GM21381 (cell line): Measurements from ENCODE around the gene RPTOR.
"Not testable (repeated sequence)": the region's sequence is repeated elsewhere in the genome, so short reads cannot be mapped to it uniquely, and the experiment has no call there.

Experiments used
- ATAC-seq: cut with Tn5 transposase; IDR thresholded peaks from one replicate; pipeline ENCODE4 v1.9.1; 2021; ENCODE audit warnings: mild to moderate bottlenecking, moderate library complexity; ENCODE audit not compliant: unreplicated experiment

The RPTOR gene

DNA sequence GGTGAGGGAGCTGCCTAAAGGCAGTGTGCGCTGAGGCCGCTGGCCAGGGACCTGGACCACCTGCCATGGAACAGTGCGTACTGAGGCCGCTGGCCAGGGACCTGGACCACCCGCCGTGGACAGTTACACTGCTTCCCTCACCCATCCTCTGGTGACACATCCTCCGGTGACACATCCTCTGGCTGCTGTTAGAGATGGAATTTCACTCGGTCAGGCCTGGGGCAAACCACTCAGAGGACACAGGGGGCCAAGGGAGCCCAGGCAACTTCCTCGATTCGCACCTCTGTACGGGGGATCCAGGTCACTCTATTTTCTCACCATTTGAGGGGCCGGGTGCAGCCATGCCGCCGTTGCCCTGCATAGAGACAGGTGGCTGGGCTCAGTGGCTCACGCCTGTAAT, 32.4 kb upstream of the RPTOR start:
- no peak for ATAC-seq

DNA sequence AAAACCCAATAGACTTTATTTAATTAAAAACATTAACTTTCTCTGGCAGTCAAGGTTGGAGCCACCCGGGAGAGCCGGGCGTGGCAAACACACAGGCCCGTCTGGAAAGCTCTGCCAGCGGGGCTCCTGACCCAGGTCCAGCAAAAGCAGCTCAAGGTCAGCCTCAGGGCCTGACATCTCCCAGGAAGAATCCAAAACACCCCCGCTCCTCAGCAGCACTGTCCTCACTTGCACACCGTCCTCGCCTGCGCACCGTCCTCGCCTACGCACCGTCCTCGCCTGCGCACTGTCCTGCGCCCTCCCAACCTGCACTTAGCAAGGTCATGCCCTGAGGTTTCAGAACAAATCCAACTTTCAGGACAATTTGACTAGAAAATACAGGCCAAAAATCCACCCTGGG, 31.4 kb upstream of the RPTOR start:
- no peak for ATAC-seq

DNA sequence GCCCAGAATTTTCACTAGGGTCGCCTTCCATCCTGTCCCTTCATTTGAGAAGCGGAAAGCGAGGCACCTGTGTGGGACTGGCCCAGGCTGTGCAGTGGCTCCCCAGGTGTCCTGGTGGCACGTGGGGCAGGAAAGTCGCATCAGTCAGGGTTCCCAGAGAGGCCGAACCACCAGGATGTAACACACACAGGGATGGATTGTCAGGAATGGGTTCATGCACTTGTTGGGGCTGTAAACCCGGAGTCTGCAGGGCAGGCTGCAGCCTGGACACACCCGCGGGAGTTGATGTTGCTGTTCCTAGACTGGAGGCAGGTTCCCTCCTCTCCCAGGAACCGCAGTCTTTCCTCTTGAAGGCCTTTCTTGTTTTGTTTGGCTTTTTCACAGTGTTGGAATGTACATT, 30.7 kb upstream of the RPTOR start:
- no peak for ATAC-seq

DNA sequence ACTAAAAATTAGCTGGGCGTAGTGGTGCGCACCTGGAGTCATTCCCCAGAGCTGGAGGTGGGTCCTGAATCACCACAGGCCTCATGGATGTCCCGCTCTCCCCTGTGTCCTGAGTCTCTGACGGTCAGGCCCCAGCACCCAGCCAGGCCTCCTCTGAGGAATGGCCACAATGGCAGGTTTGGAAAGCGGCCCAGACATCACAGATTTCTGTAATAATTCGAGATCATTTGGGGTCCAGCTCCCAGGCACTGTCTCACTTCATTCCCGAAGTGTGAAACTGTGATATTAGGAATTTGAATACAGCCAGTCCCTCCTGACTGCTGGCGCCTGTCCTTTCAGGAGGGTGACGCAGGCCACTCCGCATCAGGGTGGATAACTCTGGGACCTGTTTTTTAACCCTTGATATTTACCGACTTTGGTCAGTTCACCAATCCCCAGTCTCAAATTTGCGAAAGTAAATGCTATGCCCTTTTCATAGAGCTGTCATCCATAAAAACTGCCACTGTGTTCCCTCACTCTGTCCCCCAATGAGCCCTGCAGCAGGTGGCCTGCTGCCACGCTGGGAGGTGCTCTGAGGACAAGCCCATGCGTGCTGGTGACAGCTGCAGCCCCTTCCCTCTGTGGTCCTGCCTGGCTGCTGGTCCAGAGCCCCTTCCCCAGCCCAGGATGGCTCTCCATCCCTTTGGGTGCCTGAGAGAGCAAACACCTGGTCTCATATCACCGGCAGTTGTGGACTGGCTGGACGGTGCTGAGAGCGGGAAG, 28.3 kb upstream of the RPTOR start:
- ATAC-seq = no peak

DNA sequence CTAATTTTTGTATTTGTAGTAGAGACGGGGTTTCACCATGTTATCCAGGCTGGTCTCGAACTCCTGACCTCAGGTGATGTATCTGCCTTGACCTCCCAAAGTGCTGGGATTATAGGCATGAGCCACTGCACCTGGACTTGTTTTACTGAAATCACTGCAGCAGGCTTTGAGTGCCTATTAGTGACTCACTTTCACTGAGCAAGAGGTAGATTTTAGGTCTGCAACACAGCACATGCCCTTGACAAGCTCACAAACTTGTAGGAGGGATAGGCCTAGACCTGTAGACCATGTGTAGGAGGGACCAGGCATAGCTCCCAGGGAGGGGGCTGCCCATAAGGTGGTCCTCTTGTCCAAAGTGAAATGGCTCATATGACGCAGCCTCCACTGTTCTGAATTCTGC, 27.0 kb upstream of the RPTOR start:
- no peak for ATAC-seq

DNA sequence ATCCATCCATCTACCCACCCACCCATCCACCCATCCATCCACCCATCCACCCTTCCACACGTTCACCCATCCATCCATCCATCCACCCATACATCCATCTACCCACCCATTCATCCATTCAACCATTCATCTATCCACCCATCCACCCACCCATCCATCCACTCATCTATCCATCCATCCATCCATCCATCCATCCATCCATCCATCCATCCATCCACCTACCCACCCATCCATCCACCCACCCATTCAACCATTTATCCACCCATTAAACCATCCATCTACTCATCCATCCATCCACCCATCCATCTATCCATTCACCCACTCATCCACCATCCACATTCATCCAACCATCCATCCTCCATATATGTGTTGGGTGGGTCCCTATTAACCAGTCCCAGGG, 26.2 kb upstream of the RPTOR start:
- no peak for ATAC-seq

DNA sequence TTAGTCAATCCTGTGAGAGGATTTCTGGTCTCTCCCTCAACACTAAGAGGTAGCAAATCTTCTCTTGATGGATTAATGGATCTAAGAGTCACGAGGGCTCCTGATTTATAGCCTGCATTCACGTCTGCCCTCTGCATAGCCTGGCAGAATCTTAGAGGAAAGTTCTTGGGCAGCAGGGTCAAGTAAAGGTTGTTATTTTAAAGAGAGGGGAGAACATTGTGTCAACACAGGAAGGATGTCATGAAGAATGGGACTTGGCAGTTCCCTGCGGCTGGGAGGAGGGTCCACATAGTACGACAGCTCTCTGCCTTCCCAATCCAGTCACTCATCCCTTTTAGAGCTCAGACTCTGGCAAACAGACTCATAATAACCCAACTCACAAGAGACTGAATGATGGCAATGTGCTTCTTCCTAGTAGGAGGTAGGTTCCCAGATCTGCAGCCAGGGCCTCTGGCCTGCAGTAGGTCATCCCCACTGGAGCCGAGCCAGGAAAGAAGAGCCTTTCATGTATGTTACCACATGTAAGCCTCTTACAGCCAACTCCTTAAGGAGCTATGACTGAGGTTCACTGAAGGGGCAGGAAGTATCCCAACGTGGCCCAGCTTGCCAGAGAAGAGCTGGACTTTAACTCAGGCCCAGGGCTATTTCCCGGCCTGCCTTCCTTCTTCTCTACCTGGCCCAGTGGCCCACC, 25.4 kb upstream of the RPTOR start:
- no peak for ATAC-seq

DNA sequence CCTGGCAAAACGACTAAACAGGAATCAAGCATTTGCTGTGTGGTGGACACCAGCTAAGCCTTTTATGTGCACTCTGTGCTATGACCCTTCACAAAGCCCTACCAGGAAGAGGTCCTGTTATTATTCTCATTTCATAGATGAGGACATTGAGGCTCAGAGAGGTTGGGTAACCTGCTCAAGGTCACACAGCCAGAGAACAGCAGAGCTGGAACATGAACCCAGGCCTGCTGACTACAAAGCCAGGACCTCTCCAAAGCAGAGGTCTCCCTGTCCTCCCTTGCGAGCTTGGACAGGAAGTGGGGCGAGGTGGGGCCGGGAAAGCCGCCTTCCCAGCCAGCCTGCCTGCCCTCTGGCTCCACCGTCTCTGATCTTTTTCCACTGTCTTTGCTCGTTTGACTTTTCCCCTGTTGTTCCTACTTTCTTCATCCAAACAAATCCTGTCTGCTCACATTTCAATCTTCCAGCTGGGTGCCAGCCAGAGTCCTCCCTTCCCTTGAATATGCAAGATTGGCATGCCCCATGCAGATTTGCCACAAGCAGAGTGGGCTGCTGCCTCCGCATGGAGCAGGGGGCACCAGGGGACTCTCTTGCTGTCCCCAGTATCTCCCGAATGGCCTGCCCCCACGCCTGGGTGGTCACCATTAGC, 23.7 kb upstream of the RPTOR start:
- ATAC-seq = no peak

DNA sequence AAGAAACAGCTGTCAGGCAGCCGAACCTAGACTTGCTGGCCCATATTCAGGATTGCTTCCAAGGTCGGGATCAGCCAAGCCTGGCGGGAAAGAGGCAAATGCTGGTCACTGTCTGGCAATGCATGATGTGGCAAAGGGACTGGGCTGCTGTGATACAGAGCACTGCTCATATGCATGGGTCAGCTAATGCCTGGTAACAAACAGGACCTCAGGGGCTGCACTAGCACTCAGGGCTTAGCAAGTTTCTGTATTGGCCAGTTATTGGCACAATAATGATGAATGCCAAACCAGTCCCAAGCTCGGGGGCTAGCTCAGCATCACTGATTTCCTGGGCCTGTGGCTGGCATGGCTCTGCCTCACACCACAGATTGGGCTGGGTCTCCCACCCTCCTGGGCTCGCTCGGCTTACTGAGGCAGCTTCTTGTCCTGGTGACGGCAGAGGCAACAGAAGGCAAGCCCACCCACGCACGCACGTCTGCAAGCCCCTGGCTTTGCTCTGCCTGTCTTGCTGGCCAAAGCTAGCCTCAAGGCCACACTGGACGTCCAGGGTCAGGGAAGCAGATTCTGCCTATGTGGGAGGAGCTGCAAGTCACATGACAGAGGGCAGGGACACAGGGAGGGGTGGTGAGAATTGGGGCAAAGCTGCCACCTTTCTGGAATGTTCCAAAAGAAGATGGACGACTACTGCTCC, 21.4 kb upstream of the RPTOR start:
- ATAC-seq = no peak

DNA sequence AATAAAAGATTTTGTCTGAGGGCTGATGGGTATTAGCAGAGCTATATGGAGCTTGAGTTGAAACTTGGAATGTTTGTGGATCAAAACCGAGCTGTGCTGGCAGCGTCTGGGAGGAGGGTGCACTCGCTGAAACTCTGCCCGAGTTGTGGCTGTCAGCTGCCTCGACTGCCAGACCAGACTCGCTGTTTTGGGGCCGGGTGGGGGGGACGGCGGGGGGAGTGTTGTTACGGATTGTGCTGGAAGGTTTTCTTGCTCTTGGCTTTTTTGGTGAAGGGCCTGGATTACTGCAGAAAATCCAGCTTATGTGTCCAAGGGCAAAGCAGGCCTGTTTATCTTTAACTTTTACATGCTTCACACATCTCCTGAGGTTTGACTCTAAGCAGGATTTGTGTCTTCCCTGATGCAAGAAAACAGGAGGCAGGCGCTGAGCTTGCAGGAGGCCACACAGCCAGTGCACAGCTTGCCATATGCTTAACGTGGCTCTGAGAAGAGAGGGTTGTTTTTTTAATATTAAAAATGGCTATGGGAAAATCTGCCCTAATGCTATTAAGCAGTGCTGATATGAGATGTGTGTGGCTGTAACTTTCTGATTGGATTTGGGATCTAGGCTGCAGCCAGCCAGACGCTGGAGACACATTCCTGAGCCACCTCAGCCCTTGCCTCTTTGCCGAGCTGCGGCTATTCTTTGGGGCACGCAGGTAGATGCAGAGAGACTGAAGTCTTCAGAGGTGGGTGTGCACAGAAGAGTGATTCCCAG, 20.5 kb upstream of the RPTOR start:
- no peak for ATAC-seq

DNA sequence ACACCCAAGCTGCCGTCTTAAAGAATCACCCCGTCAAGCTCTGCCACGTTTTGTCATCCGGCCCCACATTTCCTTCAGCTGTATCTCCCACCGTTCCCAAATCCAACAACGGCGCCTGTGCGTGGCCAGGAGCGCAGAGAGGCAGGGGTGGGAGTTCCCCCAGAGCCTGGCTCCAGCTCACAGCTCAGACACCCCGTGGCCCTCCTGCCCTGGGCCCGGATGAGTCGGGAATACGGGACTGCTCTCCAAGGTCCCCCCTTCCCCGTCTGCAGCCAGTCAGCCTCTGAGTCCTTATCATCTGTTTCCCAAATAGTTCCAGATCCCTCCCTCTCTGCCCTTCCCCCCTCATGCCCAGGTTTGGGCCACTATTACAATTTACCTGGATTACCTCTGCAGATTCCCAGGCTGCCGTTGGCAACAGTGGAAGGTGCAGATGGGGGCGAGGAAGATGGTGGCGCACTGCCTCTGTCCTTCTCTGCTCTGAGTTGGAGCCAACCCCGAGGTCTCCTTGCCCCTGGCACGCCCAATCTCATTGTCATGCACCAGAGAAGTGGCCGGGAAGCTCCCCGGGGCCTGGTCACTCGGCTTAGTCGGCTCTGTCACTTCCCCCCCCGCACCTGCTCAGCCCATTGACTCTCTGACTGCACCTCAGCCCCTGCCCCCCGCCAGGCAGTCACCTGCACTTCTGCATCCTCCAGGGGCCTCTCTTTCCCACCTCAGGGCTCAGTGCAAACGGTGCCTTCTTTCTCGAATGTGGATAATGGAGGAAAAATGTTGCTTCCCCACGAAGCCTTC, 18.3 kb upstream of the RPTOR start:
- ATAC-seq = no peak

DNA sequence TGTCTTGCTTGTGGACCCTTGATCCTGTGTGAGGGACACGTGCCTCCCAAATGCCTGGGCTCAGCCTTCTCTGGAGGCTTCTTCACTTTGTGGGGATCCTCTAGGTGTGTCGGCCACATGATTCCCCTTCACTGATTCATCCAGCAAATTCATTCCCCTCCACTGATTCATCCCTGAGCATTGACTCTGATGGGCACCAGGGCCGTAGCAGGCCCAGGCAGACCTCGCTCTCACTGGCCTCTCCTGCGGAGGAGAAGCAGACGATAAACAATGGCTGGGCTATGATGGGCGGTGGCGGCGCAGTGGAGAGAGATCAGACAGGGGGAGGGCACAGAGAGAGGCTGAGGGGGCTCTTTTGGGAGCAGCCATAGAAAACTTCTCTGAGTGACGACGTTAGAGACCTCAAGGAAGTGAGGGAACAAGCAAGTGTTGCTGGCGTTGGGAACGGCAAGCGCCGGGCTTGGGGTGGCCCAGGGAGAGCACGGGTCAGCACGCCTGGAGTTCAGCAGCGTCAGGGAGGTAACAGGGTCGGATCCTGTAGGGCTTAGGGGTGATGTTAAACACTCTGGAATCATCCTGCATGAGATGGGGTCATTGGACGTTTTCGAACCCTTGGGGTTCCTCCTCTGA, 17.5 kb upstream of the RPTOR start:
- ATAC-seq = no peak

DNA sequence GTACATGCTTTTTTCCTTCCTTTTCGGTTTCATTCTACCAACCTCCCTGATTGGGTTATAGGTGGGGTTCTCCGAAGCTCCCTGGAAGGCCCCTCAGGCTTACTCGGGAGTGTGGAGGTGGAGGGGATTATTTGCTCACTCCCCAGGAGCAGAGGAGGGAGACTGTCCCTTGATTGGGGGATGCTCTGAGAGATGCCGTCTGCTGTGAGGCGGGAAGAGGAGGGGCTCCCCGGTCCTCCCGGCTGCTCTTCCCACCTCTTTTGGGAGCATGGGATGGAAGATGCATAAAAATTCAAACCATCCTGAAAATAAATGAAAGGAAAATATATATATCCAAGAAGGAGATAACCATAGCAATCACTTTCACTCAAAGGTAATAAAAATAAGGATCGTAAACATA, 16.1 kb upstream of the RPTOR start:
- no peak for ATAC-seq

DNA sequence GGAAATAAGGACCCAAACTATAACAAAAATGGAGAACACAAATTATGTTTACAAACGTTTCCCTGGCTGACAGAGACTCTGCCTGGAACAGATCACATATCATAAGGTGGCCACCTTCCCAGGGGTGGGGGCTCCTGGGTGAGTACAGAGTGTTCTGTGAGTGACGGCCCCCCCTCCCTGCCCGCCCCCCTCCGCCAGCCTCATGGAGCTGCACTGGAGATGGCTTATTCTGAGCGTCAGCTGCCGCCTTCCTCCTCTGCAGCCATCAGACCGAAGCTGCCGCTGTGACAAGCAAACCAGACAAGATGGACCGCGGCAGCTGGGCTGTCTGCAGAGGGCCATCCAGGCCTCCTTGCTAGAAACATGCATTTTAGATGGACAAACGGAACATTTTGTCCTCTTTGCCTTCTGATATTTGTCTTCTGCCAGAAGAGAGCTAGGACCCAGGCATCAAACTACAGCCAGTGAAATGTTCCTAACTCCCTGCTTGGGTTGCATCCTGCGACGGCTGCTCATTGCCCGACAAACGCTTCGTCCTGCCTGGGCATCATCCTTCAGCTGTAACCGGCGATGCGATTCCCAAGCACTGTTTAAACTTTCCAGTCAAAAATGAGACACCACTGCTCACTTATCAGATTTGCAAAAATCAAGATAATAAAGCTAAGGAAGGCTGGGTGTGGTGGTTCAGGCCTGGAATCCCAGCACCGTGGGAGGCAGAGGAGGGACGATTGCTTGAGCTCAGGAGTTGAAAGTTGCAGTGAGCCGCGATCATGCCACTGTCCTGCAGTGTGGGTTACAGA, 15.3 kb upstream of the RPTOR start:
- no peak for ATAC-seq

DNA sequence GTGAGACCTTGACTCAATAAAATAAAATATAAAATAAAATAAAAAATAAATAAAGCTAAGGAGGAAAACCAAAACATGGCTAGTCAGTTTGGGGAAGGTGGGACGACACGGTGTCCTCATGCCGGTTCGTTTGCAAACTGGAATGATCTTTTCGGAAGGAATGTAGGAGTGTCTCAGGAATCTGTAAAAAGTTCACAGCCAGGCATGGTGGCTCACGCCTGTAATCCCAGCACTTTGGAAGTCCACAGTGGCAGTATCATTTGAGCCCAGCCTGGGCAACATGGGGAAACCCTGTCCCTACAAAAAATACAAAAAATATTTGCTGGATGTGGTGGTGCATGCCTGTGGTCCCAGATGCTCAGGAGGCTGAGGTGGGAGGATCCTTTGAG, 14.7 kb upstream of the RPTOR start:
- ATAC-seq = no peak

DNA sequence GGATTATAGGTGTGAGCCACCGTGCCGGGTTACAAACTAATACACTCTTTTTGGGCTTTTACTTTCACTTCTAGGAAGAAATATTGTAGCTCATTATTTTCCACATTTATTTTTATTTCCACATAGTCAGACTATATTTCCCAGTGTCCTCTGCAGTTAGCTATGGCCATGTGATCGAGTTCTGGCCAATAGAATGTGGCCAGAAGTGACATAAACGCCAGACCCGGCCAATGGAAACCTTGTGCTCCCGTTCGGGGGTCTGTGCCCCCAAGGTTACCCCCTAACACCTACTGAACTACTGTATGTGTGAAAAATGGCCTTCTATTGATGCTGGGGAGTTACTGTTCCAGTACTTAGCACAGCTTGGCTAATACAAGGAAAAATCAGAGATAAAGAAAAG, 13.2 kb upstream of the RPTOR start:
- no peak for ATAC-seq

DNA sequence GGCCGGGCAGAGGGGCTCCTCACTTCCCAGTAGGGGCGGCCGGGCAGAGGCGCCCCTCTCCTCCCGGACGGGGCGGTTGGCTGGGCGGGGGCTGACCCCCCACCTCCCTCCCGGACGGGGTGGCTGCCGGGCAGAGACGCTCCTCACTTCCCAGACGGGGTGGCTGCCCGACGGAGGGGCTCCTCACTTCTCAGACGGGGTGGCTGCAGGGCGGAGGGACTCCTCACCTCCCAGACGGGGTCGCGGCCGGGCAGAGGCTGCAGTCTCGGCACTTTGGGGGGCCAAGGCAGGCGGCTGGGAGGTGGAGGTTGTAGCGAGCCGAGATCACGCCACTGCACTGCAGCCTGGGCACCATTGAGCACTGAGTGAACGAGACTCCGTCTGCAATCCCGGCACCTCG, 7.3 kb upstream of the RPTOR start:
- ATAC-seq = not testable (repeated sequence)

DNA sequence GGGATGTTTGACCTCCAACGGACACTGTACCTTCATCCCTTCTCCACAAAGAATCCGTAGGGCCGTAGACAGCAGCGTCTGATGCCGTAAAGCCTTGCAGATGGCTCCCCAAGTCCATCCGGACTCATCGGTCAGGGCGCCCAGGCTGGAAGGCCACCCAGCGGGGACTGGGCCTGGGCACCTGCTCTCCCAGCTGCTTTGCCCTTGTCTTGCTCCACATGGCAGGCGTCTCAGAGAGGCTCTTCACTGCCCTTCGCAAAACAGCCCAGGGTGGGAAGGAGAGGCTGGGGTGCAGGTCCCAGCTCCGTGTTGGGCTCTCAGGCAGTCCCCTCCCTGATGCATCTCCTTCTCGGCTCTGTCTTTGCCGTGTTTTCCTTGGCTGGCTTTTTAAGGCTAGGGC, 6.2 kb upstream of the RPTOR start:
- ATAC-seq = no peak
